ENCODE measurements around the gene GRIN1. TPM values are rescaled to one million over a fixed set of nuclear protein-coding genes. Genes with fewer than 3 reads are reported as not detected.

Gene GRIN1
- total and polyA plus RNA-seq, 2 of the 8 experiments (the other 6 are each of a cell fraction or from before 2014, with no cell fraction given): 0.48 to 2.1 TPM

GRCh38 chr9:137200311-137201204, 61.6 kb downstream of the GRIN1 start, which contains the start of gene TPRN (continued):
- TF ChIP-seq SP4 (IDR thresholded peaks at IDR 0.05; ENCODE audit: low read length): peak; percentile 93
- no peak for TF ChIP-seq HDAC2 (IDR thresholded peaks at IDR 0.05; ENCODE audit: borderline replicate concordance in 1 of 2, low read depth in 2 of 2, low read length in 2 of 2)
- no peak for TF ChIP-seq SAP30 (IDR thresholded peaks at IDR 0.05; ENCODE audit: insufficient read depth, insufficient replicate concordance, low read length)
- no peak for TF ChIP-seq BACH1 (IDR thresholded peaks at IDR 0.05; ENCODE audit: low read length)
- TF ChIP-seq TCF12 (IDR thresholded peaks at IDR 0.05; ENCODE audit: low read depth, low read length): no peak
- TF ChIP-seq CREB1 (IDR thresholded peaks at IDR 0.05): peak; percentile 47; the same call in 1 of the 2 replicates
- peak; percentile 96 for TF ChIP-seq SP1 (IDR thresholded peaks at IDR 0.05; ENCODE audit: low read depth, low read length)

Data from H1 (cell line).